ENCODE measurements around the gene EDN2.
A peak's percentile ranks its signal among the peaks of the same experiment; 100 is the strongest.

The EDN2 gene

DNA sequence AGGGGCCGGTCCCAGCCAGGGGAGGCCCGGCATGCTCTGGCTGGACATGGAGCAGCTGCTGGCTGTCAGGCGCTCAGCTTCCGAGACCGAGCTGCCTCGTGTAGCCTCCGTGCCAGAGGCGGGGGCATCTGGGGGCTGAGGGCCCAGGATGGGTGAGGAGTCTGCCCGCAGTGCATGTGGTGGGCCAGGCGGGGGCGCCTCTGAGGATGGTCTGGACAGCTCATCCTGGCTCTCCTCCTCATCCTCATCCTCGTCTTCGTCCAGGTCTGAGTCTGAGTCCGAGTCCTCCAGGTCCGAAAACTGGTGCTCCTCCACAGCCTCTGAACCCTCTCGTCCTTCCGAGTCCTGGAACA lies 28.9 kb upstream of the EDN2 start:
- DNase-seq (ENCODE audit: low spot score), result no peak
- H3K27ac ChIP-seq, result no peak overlapping the region
- ChIA-PET POLR2A (ENCODE audit: low non-redundant PET) (no interaction called here), CTCF (interaction anchor here (0.6 to 1.1 kb wide), 2 partner anchors 61 to 218 kb away, joined by 3 to 5 read pairs; no protein-coding TSS in a partner anchor)
- TF ChIP-seq, protein P1, sequence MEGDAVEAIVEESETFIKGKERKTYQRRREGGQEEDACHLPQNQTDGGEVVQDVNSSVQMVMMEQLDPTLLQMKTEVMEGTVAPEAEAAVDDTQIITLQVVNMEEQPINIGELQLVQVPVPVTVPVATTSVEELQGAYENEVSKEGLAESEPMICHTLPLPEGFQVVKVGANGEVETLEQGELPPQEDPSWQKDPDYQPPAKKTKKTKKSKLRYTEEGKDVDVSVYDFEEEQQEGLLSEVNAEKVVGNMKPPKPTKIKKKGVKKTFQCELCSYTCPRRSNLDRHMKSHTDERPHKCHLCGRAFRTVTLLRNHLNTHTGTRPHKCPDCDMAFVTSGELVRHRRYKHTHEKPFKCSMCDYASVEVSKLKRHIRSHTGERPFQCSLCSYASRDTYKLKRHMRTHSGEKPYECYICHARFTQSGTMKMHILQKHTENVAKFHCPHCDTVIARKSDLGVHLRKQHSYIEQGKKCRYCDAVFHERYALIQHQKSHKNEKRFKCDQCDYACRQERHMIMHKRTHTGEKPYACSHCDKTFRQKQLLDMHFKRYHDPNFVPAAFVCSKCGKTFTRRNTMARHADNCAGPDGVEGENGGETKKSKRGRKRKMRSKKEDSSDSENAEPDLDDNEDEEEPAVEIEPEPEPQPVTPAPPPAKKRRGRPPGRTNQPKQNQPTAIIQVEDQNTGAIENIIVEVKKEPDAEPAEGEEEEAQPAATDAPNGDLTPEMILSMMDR (conservative IDR thresholded peaks at IDR 0.05; ENCODE audit: low read depth), result no peak

DNA sequence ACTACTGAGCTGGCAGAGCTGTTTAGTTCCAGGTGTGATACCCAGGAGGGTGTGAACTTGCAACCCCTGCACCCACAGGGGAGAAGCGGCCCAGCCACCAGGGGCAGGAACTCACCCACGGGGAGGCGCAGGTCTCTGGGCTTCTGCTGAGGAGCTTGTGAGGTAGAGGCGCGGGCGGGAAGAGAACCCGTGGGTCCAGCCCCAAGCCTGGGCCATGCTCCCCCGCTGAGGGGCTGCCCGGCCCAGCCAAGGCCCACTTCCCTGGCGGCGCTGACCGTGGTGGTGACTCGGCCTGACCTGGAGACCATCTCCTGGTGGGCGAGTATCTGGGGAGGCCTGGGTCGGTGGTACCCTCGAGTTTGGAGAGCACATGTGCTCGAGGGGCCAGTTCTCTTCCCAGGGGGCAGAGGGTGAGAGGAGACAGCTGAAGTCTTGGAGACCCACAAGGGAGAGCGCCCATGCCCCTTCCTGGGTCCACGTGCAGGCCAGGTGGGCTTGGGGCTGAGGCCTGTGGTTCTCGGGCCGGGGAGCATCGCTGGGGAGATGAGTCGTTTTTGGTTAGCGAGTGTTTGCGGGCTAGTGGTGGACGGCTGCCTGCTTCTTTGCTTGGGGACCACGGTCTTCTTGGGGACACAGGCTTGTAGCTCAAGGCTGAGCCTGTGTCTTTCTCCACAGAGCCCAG lies 28.4 kb upstream of the EDN2 start:
- CTCF ChIA-PET, result interaction anchor here (0.6 to 1.1 kb wide), 2 partner anchors 61 to 218 kb away, joined by 3 to 5 read pairs; no protein-coding TSS in a partner anchor
- no peak overlapping the region for H3K27ac ChIP-seq
- DNase-seq (ENCODE audit: low spot score), result no peak
- POLR2A ChIA-PET (ENCODE audit: low non-redundant PET), result no interaction called here
- TF ChIP-seq, protein P1 (conservative IDR thresholded peaks at IDR 0.05; ENCODE audit: low read depth), result no peak

DNA sequence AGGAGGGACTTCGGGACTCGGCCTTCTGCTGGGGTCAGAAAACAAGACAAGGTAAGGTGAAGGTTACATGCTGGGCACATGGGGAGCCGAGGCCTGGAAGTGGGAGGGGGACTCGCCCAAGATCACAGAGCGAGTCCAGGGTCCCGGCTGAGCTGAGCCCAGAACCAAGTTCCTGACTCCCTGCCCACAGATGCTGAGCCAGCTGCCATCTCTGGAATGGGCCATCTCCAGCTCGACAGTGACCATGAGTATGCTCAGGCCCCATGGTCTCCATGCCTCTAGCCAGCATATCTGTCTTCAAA lies 26.7 kb upstream of the EDN2 start:
- ChIA-PET POLR2A (ENCODE audit: low non-redundant PET) (no interaction called here), CTCF (no interaction called here)
- TF ChIP-seq, protein P1 (conservative IDR thresholded peaks at IDR 0.05; ENCODE audit: low read depth), result no peak
- H3K27ac ChIP-seq, result no peak overlapping the region
- DNase-seq (ENCODE audit: low spot score), result no peak

- DNase-seq (ENCODE audit: low spot score), result no peak
- ChIA-PET POLR2A (ENCODE audit: low non-redundant PET) (no interaction called here), CTCF (no interaction called here)
- H3K27ac ChIP-seq, result no peak overlapping the region
- TF ChIP-seq, protein P1 (conservative IDR thresholded peaks at IDR 0.05; ENCODE audit: low read depth), result no peak
Observed at GRCh38 chr1:41510531-41511238, 26.2 kb upstream of the EDN2 start.

DNA sequence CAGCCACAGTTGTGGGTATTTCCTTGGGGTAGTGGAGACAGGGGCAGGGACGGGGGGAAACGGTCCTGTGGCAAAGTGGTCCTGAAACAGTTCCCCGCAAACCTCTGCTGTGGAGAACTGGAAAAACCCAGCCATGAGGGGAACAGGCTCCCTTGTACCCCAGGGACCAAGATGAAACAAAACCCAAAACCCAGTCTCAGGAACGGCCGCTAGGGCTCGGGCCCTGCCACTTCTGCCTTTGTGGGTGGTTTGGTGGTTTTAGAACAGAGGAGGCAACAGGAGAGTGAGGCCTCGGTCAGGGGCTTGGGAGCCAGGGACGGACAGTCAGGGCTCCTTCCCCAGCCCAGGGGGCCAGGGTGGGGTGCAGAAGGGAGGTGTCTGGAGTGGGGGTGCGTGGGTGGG lies 24.8 kb upstream of the EDN2 start:
- H3K27ac ChIP-seq, result no peak overlapping the region
- DNase-seq (ENCODE audit: low spot score), result no peak
- CTCF ChIA-PET, result no interaction called here
- POLR2A ChIA-PET (ENCODE audit: low non-redundant PET), result no interaction called here
- TF ChIP-seq, protein P1 (conservative IDR thresholded peaks at IDR 0.05; ENCODE audit: low read depth), result no peak

GRCh38 chr1:41508290-41508689 lies 23.8 kb upstream of the EDN2 start:
- no peak for DNase-seq (ENCODE audit: low spot score)
- TF ChIP-seq, protein P1 (conservative IDR thresholded peaks at IDR 0.05; ENCODE audit: low read depth), result no peak
- ChIA-PET POLR2A (ENCODE audit: low non-redundant PET) (no interaction called here), CTCF (interaction anchor here (0.5 kb wide), 1 partner anchor 65 kb away, joined by 4 read pairs; no protein-coding TSS in a partner anchor)
- 0 out of 2 replicates have a peak overlapping the region, but pooled peaks have one; percentile 8 for H3K27ac ChIP-seq
